GM18951 (cell line): ENCODE results near the gene FGGY.

Experiments used
- POLR2A ChIP-seq: IDR thresholded peaks from 4 replicates; pipeline ENCODE4 v1.6.1; 2011; ENCODE audit warnings: mild to moderate bottlenecking; ENCODE audit not compliant: insufficient read length, insufficient read depth; ENCODE audit errors: extremely low read depth
- in situ Hi-C: fragments of 300-500 bp; cut with MboI; formaldehyde crosslinking; loops from one replicate; pipeline ENCODE4 v1.12.0; 2022; ENCODE audit warnings: low sequenced_read_pairs, mixed read lengths, inconsistent platforms; ENCODE audit not compliant: unreplicated experiment

The FGGY gene

DNA sequence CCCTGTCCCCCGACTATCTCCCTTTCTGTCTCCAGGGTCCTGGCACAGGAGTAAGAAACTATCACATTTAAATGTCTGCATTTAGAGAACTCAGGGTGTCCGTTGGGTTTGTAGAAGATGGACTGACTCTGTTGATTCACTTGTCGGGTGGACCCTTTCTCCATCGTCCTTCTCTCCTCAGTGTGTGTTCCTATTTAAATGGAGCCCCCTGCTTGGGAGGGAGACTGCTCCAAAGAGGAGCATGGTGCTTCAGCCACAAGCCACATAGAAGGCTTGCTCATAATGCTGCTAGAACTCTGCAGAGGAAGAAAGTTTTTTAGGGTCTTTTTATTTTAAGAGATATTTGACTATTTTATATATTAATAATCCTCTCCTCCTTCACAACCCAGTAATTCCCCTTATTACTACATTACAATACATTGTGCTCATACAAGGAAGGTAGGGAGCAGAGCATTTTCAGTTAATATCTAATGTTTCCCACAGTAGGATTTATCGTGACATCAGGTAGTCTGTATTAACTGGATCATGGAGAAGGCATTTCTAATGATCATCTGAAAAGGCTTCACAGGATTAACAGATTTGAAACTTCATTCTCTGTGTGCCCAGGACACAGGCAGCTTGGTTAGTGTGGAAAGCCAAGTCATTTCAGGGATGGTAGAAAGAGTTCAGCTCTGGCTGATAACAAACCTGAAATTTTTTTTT is 13.8 kb downstream of the FGGY start:
- in situ Hi-C loops, result no loop called here
- TF ChIP-seq POLR2A, result no peak

DNA sequence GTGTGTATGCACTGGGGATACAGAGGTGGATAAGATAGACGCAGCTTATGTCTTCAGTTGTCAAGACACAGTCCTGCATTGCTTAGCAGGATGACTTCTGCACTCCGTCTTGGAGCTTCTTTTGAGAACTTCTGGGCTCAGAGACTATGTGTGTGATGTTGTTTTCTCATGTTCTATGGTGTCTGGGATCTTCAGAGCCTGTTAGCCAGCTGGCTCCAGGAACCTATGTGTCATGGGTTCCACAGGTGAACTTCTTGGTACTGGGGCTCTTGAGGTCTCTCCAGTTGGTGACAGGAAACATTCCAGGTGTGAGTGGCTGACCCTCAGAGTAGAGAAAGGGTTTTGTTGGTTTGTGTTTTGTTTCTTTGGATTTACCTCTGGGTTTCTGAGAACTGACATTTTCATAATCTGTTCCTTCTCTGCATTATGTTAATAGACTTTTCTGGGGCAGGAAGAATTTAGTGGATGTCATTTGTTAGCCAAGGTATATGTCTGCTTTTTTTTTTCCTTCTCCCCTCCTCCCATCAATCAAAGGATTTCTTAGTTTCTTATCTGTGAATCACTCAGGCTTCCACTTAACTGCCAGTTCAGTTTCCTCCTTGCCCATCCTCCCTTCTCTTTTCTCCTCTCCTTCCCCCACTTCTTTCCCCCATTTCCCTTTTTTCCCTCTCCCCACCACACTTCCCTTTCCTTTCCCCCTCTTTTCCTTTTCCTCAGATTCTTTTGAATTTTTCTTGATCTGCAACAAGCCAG is 18.1 kb downstream of the FGGY start:
- in situ Hi-C loops, result no loop called here
- TF ChIP-seq POLR2A, result no peak

DNA sequence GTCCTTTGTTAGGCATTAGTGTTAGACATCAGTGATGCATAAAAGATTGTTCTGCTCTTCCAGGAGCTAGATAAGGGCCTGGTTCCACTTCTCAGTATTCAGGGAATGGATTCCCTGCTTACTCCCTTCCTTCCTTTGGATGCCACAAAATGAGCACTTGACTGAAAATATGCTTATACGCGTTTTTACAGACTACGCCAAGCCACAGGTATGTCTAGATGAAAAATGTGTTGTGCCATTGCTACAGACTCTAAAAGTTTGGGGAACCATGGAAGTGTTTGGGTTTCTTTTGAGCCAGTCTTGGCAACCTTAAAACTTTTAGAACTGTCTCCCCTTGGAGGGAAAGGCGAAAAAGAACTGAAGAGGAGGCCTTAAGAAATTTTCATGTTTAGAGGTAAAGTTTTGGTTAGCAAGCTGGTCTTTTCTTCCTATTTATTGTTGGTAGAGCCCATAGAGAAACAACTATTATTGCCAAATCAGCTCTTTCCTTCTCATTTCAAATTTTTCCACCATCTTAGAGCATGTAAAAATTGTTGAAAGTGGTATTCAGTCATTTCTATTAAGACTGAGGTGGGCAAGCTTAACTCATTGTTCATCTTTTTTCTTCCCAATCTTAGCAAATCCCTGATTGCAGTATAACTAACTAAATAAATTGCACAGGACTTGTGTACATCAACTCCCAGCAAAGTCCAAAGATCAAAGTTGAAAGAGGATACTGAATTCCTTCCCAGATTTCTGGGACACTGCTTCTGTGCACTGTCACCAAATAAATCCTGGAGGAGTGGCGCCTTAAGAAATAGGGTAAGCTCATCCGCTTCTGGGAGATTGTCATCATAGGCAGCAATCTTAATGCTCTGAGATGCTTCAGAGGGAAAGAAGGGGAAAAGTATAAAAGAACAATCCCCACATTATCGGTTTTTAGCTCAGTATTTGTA is 18.9 kb downstream of the FGGY start:
- in situ Hi-C loops, result no loop called here
- no peak for TF ChIP-seq POLR2A

DNA sequence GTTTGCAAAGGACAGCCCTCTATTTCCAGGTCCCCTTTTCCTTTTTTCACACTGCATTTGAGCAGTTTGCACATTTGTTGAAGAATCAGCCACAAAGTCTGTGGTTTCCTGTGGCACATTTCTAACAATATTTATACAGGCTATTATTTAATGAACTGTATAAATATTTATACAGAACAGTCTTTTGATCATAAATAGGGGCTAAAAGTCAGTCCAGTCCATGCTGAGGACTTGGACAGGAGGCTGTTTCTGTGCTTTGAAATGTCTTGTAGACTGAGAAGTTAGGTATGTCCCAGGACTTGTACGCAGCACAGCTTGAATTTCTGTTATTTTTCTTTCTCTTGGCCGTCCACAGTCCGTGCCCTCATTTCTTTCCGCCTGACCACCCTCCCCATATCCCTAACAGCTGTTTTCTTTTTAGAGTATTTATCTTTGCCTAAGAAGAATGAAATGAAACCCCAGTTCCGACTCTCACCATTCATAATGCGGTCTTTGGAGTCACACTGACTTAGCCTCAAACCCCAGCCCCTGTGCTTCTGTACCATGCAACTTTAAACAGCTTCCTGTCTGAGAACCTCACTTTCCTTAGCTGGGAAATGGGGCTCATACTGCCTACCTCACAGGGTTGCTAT is 19.7 kb downstream of the FGGY start:
- in situ Hi-C loops, result no loop called here
- no peak for TF ChIP-seq POLR2A

DNA sequence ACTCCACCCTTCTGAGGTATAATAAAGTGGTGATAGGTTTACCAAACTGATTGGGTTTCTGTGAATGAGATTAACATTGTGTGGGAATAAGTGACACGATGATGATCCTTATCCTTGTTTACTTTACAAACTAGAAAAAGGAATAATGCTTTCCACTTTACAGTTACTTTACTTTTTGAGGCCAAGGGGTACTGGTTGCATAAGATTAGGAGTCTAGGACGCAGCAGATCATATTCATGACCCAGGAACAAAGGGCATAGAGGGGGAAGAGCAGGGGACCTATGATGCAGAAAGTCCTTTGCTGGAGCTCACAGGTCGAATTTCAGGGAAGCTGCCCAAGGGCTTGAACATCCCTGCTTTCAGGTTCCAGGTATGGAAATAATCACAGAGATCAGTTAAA is 20.4 kb downstream of the FGGY start:
- TF ChIP-seq POLR2A, result no peak
- in situ Hi-C loops, result no loop called here

DNA sequence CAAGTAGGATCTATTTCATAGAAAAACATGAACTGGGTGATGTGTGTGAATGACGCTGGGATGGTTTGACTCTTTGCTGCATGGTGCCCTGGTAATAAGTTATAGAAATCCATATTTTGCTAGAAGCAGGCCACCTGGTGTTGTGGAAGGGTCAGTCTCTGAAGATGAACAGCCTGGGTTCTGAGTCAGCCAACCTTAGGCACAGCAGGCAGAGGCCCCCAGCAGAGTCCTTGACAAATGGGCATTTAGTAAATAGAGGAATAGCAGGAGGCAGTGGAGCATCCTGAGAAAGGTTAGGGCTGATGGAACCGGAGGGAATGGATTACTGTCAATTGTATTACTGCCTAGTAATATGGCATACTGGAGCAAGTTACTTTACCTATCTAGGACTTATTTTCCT is 20.9 kb downstream of the FGGY start:
- no peak for TF ChIP-seq POLR2A
- in situ Hi-C loops, result no loop called here

DNA sequence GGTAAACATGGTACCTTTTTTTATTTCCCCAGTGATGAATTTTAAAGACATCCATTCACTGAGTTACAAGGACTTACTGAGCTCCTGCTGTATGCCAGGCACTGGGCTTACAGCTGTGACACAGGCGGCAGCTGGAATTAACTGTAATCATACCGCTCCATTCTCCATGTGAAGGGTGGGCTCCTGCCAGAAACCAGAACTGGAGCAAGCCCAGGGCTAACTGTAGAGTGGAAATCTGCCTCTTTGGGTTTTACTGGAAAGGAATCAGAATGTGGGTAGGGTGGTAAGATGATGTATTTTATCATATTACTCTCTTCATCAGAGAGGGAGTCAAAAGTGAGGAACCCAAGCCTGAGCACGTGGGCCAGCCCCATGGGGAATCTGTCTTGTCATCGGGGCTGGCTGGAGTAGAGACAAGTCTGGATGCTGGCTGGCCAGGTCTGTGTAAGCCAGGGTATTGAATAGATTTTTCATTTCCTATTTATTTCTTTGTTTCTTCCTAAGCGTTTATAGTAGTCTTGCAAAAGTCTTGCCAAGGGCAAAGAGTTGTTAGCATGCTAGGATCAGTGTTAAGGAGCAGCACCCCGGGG is 21.5 kb downstream of the FGGY start:
- in situ Hi-C loops, result no loop called here
- TF ChIP-seq POLR2A, result no peak

DNA sequence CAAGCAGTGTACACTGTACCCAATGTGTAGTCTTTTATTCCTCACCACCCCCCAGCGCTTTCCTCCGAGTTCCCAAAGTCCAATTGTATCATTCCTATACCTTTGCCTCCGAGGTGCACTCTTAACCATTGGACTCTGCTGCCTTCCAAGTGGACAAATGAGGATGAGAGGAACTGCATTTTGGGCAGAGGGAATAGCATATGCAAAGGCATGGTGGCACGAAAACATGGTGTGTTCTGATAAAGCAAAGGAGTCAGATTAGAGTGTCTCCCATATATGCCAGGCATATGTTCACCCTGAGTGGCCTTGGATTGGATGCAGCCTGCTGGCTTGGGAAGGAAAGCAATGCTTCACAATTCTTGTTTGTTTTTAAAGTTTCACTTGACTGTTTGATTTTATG is 25.5 kb downstream of the FGGY start:
- no peak for TF ChIP-seq POLR2A
- in situ Hi-C loops, result no loop called here

DNA sequence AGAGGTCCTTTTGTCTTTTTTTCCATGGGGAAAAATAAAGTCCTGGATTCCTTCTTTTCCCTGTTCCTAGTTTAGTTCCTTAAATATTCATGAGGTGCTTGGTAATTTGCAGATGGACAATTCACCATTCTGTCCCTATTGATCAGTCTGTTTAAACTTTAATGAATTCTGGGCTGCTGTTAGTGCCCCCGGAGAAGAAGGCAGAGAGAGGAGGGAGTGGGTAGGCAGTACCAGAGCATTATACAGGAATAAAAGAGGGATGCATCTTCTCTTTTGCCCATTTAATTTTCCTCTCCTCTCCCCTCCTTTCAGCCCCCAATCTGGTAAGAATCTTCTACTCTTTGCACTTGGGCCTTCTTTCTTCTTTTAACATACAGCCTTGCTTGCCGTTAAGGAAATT is 25.9 kb downstream of the FGGY start:
- TF ChIP-seq POLR2A, result no peak

DNA sequence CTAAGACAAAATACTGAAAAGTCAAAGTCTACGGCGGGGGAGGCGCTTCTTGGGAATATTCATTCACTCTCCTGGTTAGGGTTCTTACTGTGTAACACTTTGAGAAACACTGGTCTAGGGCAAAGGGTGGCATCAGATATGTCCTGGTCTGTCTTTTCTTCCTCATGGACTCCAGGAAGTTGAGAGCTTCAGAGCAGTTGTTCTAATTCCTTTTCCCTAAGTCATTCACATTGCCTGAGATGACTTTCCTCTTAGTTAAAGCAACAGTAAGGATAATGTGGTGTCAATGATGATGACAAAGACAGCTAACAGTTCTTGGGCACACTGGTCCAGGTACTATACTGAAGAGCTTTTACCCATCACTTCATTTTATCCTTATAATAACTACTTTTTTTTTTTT is 27.0 kb downstream of the FGGY start:
- in situ Hi-C loops, result no loop called here
- no peak for TF ChIP-seq POLR2A

More for the DNA sequence above, 25.9 kb downstream of the FGGY start:
- in situ Hi-C loops, result no loop called here

DNA sequence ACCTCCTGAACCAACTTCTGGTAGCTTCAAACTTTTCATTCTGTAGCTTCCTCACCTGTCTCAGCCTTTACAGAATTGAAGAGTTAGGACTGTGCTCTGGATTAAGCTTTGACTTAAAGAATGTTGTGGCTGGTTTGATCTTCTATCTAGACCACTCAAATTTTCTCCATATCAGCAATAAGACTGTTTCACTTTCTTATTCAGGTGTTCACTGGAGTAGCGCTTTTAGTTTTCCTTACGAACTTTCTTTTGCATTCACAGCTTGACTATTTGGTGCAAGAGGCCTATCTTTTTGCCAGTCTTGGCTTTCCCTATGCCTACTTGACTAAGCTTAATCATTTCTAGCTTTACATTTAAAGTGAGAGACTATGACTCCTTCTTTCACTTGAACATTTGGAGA is 31.5 kb downstream of the FGGY start:
- in situ Hi-C loops, result no loop called here
- no peak for TF ChIP-seq POLR2A

DNA sequence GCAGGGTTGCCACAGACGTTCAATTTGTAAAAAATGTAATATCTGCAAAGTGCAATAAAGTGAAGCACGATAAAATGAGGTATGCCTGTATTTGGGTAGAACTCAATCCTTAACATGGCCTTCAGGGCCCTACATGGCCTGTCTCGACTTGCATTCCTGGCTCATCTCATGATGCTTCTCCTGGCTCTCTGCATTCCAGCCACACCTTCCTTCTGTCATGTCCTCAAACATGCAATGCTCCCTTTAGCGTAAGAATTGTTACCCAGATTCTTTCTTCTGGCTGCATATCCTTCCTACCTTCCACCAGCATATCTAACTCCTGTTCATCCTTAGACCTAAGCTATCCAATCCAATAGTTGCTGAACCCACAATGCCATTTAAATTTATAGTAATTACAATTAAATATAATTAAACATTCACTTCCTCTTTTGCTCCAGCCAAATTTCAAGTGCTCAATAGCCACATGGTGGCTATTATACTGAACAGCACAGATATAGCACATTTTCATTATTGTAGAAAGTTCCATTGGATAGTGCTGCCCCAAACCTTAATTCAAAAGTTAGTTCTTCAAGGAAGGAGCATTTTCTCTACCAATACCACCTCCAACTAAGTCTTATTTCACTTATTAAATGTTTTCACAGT is 32.6 kb downstream of the FGGY start:
- in situ Hi-C loops, result no loop called here
- TF ChIP-seq POLR2A, result no peak
